Endothelial cell of umbilical vein (primary cell): ENCODE data around the gene B3GNT3. TPM values are rescaled to one million over a fixed set of nuclear protein-coding genes. Genes with fewer than 3 reads are reported as not detected.

Experiments
- BruUV-seq: library from RNA; stranded (reverse); fragments of 400-500 nt; replicated peaks from 2 replicates; lab custom pipeline; 2021; lab: Mats Ljungman, UMichigan
- CTCF ChIA-PET: fragments of 300-600, 350-600 bp; sonication (Branson Sonifier 250); formaldehyde crosslinking; loops from one replicate; lab custom pipeline; 2021; ENCODE audit warnings: antibody characterized with exemption, inconsistent platforms; lab: Charles Lee
- POLR2A ChIA-PET: fragments of 300-600, 350-600 bp; sonication (Branson Sonifier 250); formaldehyde crosslinking; loops from one replicate; lab custom pipeline; 2021; ENCODE audit warnings: antibody characterized with exemption, inconsistent platforms; lab: Charles Lee
- DNase-seq: peaks from one replicate; pipeline ENCODE4 v3.0.0-alpha.2; 2011; ENCODE audit warnings: low read depth, low spot score
- FAIRE-seq: peaks from 2 replicates; lab custom pipeline; 2011; peaks lifted over from hg19 to GRCh38; lab: Jason Lieb, UNC
- H2AFZ ChIP-seq: 2 replicates; pipeline ENCODE4 v1.6.0; 2012; ENCODE audit warnings: low read depth, low read length, control low read depth, inconsistent platforms
- H3K27ac ChIP-seq: 2 replicates; pipeline ENCODE4 v1.5.1; 2011; ENCODE audit warnings: low read depth, mild to moderate bottlenecking, control low read depth, low read length, moderate library complexity; ENCODE audit not compliant: insufficient read depth
- H3K27me3 ChIP-seq, 2 experiments: 2 replicates each; pipeline versions ENCODE4 v1.6.0 to v1.6.1; 2011; ENCODE audit warnings: low read length in 2 of 2, mixed read lengths in 1 of 2; ENCODE audit not compliant: control insufficient read depth in 2 of 2, insufficient read depth in 2 of 2
- H3K36me3 ChIP-seq, 2 experiments: 2 replicates in 1 of 2; 3 replicates in 1 of 2; pipeline ENCODE4 v1.5.1; 2011; ENCODE audit warnings: low read length in 2 of 2, mild to moderate bottlenecking in 1 of 2, moderate library complexity in 1 of 2; ENCODE audit not compliant: control insufficient read depth in 2 of 2, insufficient read depth in 2 of 2; ENCODE audit errors: extremely low read depth in 1 of 2
- H3K4me1 ChIP-seq: 3 replicates; pipeline ENCODE4 v1.5.1; 2011; ENCODE audit warnings: mild to moderate bottlenecking, low read length; ENCODE audit not compliant: control insufficient read depth, insufficient read depth; ENCODE audit errors: extremely low read depth
- H3K4me2 ChIP-seq: 2 replicates; pipeline ENCODE4 v1.6.1; 2011; ENCODE audit warnings: low read length, control low read depth, mixed read lengths; ENCODE audit not compliant: insufficient read depth
- H3K4me3 ChIP-seq, 3 experiments: fragments of 200-600 bp in 1 of 3; sonication (generic), shearing (Covaris generic) in 1 of 3; replicated peaks in 1 of 3; 2 replicates each; pipeline ENCODE4 v1.5.1; 2011 to 2016; ENCODE audit warnings: control low read depth in 3 of 3, low read length in 3 of 3, mild to moderate bottlenecking in 2 of 3, inconsistent platforms in 1 of 3, low read depth in 1 of 3, moderate library complexity in 1 of 3; ENCODE audit not compliant: insufficient read depth in 1 of 3
- H3K79me2 ChIP-seq: 2 replicates; pipeline ENCODE4 v1.6.0; 2012; ENCODE audit warnings: low read length, inconsistent platforms; ENCODE audit not compliant: control insufficient read depth, insufficient read depth
- H3K9ac ChIP-seq: replicated peaks from 2 replicates; pipeline ENCODE3; 2011; ENCODE audit warnings: low read length, control low read depth; ENCODE audit not compliant: insufficient read depth; ENCODE audit errors: extremely low read depth
- H3K9me1 ChIP-seq: replicated peaks from 3 replicates; pipeline ENCODE4 v1.6.0; 2011; ENCODE audit warnings: mild to moderate bottlenecking, low read length; ENCODE audit not compliant: control insufficient read depth, insufficient read depth; ENCODE audit errors: extremely low read depth
- H3K9me3 ChIP-seq: replicated peaks from 2 replicates; pipeline ENCODE4 v1.5.1; 2012; ENCODE audit warnings: low read length, inconsistent platforms; ENCODE audit not compliant: control insufficient read depth, insufficient read depth
- H4K20me1 ChIP-seq: replicated peaks from 2 replicates; pipeline ENCODE3; 2011; ENCODE audit warnings: mild to moderate bottlenecking, low read length; ENCODE audit not compliant: control insufficient read depth, insufficient read depth; ENCODE audit errors: extremely low read depth
- EZH2 ChIP-seq: IDR thresholded peaks from 2 replicates; pipeline ENCODE4 v1.6.1; 2012; ENCODE audit warnings: borderline replicate concordance, low read depth, mild to moderate bottlenecking, moderate library complexity, low read length, inconsistent platforms; ENCODE audit not compliant: severe bottlenecking
- GATA2 ChIP-seq: IDR thresholded peaks from 2 replicates; pipeline ENCODE4 v1.7.0; 2011; ENCODE audit warnings: low read depth, mild to moderate bottlenecking, moderate library complexity, mixed read lengths, low read length; ENCODE audit not compliant: insufficient read length, insufficient read depth
- JUN ChIP-seq: IDR thresholded peaks from 2 replicates; pipeline ENCODE4 v1.6.1; 2011; ENCODE audit warnings: borderline replicate concordance, low read depth; ENCODE audit not compliant: insufficient read length, insufficient read depth
- POLR2A ChIP-seq: IDR thresholded peaks from 2 replicates; pipeline ENCODE4 v1.6.1; 2012; ENCODE audit warnings: low read depth, mild to moderate bottlenecking, control low read depth, low read length
- POLR2AphosphoS5 ChIP-seq: IDR thresholded peaks from 2 replicates; pipeline ENCODE4 v1.6.1; 2012; ENCODE audit warnings: low read depth, mild to moderate bottlenecking, control low read depth, low read length, moderate library complexity; ENCODE audit not compliant: insufficient read depth
- dilution Hi-C: fragments of 300-500 bp; cut with MboI; formaldehyde crosslinking; loops from one replicate; pipeline ENCODE4 v1.15.0; 2019; ENCODE audit warnings: low sequenced_read_pairs; ENCODE audit not compliant: extremely low pct_ligation_motif_present
- intact Hi-C: fragments of 100-400 bp; cut with micrococcal nuclease; formaldehyde crosslinking; loops from one replicate; pipeline ENCODE4 v1.10.0; 2022
- polyA plus RNA-seq, 4 experiments: library from polyadenylated mRNA; depleted of rRNA in 3 of 4; stranded (reverse) in 3 of 4; unstranded in 1 of 4; fragments of >200 nt; gene quantifications; 2 replicates each; pipeline versions ENCODE4 v1.2.1 to v1.2.3, GENCODE V29; 2011 to 2012; ENCODE audit warnings: missing spikeins in 1 of 4
- total RNA-seq: library from RNA; stranded (reverse); gene quantifications from 2 replicates; pipeline ENCODE4 v1.2.3, GENCODE V29; 2021
- TF ChIP-seq, protein P1 (sequence below): IDR thresholded peaks from 2 replicates; pipeline ENCODE4 v1.6.1; 2011; ENCODE audit not compliant: insufficient read depth, insufficient read length
- TF ChIP-seq, protein P2 (sequence below), 2 donors: IDR thresholded peaks; 1 replicate in 1 of 2; 2 replicates in 1 of 2; pipeline ENCODE4 v1.5.1; 2011; ENCODE audit warnings: low read length in 2 of 2, mild to moderate bottlenecking in 2 of 2, moderate library complexity in 2 of 2, control low read depth in 1 of 2, inconsistent platforms in 1 of 2, low read depth in 1 of 2; ENCODE audit not compliant: insufficient read depth in 1 of 2; ENCODE audit errors: extremely low read depth in 1 of 2

The B3GNT3 gene
- total and polyA plus RNA-seq, 2 donors (not counting 3 experiments of a cell fraction or from before 2014, with no cell fraction given) = 0.10 TPM; not detected in 1

DNA sequence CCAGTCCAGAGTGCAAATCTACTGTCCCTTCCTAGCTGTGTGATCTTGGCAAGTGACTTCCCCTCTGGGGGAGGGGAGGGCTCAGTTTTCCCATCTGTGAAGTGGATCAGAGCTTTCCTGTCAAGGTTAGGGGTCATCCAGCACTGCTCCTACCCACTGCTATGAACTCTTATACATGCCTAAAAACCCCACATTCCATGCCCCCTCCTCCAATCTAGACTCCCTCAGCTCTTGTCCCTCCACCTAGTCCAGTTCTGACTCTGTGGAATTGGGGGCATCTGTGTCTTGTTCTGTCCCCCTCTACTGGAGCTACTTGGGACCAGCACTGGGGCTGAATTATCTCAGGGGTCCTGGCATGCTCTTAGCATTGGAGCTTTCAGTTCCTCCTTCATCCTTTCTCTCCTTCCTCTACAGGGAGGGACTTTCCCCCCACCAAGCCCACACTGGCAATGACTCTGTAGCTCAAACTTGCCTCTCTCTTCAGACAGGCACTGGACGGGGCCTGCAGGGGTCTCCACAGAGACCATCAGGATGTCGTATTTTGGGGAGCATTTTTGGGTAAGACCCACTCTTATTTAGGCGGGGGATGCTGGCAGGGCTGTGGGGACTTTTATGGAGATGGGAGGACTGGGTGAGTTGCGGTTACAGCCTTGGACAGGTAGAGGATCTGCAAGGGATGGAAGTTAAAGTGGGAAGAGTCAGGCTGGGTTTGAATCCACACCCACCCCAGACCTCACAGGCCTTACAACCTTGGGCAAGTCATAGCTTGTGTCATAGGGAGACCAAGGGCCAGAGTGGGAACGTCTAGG lies 40.1 kb upstream of the B3GNT3 start:
- dilution Hi-C loops = no loop called here
- POLR2A ChIA-PET = interaction anchor here (0.6 kb wide), 1 partner anchor 274 kb away, joined by 6 read pairs; no protein-coding TSS in a partner anchor
- H3K79me2 ChIP-seq = no peaks in the 10 kb centered on the region
- no peaks in the 10 kb centered on the region for H3K36me3 ChIP-seq
- DNase-seq (no peak), FAIRE-seq (no peak)
- no TSS peak for BruUV-seq
- peaks cover 3% of the 10 kb centered on the region for H3K4me1 ChIP-seq
- H3K4me3 ChIP-seq = no peak overlapping the region
- H3K27me3 ChIP-seq = no peaks in the 10 kb centered on the region
- no peak overlapping the region for H3K9ac ChIP-seq
- TF ChIP-seq GATA2 (no peak), POLR2AphosphoS5 (no peak), EZH2 (no peak), JUN (no peak), POLR2A (no peak)
- TF ChIP-seq, protein P1, sequence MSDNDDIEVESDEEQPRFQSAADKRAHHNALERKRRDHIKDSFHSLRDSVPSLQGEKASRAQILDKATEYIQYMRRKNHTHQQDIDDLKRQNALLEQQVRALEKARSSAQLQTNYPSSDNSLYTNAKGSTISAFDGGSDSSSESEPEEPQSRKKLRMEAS = no peak
- TF ChIP-seq, protein P2, sequence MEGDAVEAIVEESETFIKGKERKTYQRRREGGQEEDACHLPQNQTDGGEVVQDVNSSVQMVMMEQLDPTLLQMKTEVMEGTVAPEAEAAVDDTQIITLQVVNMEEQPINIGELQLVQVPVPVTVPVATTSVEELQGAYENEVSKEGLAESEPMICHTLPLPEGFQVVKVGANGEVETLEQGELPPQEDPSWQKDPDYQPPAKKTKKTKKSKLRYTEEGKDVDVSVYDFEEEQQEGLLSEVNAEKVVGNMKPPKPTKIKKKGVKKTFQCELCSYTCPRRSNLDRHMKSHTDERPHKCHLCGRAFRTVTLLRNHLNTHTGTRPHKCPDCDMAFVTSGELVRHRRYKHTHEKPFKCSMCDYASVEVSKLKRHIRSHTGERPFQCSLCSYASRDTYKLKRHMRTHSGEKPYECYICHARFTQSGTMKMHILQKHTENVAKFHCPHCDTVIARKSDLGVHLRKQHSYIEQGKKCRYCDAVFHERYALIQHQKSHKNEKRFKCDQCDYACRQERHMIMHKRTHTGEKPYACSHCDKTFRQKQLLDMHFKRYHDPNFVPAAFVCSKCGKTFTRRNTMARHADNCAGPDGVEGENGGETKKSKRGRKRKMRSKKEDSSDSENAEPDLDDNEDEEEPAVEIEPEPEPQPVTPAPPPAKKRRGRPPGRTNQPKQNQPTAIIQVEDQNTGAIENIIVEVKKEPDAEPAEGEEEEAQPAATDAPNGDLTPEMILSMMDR (IDR thresholded peaks at IDR 0.05; ENCODE audit: extremely low read depth in 1 of 2, insufficient read depth in 1 of 2, low read depth in 1 of 2, low read length in 2 of 2) = no peak
- no peaks in the 10 kb centered on the region for H3K9me3 ChIP-seq
- no peaks in the 10 kb centered on the region for H3K9me1 ChIP-seq
- intact Hi-C loops = no loop called here
- H2AFZ ChIP-seq = no peak overlapping the region
- H4K20me1 ChIP-seq = no peaks in the 10 kb centered on the region
- H3K27ac ChIP-seq = no peak overlapping the region
- no peak overlapping the region for H3K4me2 ChIP-seq
- CTCF ChIA-PET = interaction anchor here (0.8 to 1.7 kb wide), 5 partner anchors 12 to 95 kb away, joined by 3 to 21 read pairs (median 4); no protein-coding TSS in a partner anchor
